HG02623 (cell line): ENCODE measurements around the gene SLC35F4.
"Not testable (repeated sequence)": the region's sequence is repeated elsewhere in the genome, so short reads cannot be mapped to it uniquely, and the experiment has no call there.

ENCODE experiments used
- ATAC-seq: cut with Tn5 transposase; IDR thresholded peaks from one replicate; pipeline ENCODE4 v1.9.1; 2021; ENCODE audit warnings: moderate library complexity; ENCODE audit not compliant: unreplicated experiment

The SLC35F4 gene

DNA sequence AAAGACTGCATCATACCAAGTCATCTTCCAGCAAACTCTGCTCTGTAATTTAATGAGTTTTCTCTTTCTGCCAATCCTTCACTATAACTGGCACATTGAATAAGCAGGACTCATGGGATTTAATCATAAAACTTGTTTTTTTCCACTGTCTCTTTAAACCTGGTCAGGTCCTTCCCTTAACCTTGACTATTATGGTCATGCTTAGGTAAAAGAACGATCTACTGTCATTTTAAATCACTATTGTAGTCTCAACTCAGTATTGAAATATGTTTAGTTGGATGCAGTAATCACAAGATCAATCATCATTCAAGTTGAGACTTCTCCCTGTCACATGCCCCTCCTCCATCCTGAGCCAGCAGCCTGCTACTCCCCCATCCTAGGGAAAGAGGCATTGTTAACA is 56.1 kb downstream of the SLC35F4 start:
- ATAC-seq = no peak

DNA sequence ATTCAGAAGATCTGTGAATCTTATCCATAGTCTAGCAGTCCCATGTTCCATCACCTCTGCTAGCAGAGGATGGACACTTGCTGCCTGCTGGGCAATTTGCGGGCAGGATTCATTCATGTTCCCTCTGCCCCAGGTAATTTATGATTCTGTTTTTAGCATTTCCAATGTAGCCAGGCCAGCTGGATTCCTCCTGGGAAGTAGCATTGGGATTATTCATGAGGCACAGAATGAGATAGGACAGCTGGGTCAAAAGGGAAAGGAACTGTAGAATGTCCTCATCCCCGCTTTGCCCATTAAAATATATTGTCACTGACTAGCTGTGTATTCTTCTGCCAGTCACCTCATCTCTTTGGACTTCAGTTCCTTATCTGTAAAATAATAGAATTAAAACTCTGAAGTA is 68.7 kb downstream of the SLC35F4 start:
- ATAC-seq = no peak

DNA sequence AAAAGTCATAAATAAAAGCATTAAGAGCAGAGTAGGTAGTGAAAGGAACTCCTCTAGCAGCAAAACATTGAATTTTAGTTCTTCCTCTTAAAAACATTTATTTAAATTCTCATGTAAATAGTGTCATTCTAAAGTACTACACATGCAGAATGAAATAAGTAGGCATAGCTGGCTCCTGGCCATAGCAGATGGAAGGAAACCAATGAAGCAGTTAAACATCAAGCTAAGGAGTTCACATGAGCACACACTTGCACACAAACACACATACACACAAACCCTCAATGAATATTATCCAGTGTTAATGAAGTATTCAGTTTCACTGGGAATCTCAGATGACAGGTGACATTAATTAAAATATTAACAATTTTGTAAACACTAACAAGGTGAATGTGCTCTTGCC is 69.3 kb downstream of the SLC35F4 start:
- ATAC-seq = no peak

DNA sequence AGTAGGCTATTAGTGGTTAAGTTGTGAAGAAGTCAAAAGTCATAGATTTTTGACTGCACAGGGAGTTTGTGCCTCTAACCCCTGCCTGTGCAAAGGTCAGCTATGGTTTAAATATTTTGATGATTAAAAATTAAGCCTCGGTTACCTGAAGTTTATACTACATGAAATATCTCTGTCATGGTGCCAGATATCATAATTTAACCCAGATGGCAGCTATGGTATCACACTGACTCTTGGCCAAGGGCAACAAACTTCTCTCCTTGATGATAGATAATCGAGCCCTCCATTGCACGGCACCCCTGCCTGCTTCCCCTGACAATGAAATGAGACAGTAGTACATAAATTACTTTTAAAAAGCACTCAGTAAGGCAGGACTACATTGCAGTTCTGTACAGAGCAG is 80.8 kb downstream of the SLC35F4 start:
- ATAC-seq = no peak

DNA sequence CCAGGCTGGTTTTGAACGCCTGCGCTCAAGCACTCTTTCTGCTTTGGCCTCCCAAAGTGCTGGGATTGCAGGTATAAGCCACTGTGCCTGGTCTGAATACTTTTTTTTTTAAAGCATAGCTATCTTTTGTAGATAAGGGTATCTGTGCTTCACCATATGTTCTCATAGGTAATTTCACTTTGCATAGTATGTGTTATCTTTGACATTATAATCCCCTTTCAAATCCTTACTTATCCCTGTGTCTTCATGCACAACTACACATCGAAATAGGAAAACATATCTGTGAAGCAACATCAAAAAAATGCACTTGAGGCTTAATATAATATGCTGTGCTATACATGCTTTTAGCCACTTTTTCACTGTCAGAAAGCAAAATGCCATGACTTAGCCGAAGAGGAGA is 94.1 kb downstream of the SLC35F4 start:
- ATAC-seq = no peak

DNA sequence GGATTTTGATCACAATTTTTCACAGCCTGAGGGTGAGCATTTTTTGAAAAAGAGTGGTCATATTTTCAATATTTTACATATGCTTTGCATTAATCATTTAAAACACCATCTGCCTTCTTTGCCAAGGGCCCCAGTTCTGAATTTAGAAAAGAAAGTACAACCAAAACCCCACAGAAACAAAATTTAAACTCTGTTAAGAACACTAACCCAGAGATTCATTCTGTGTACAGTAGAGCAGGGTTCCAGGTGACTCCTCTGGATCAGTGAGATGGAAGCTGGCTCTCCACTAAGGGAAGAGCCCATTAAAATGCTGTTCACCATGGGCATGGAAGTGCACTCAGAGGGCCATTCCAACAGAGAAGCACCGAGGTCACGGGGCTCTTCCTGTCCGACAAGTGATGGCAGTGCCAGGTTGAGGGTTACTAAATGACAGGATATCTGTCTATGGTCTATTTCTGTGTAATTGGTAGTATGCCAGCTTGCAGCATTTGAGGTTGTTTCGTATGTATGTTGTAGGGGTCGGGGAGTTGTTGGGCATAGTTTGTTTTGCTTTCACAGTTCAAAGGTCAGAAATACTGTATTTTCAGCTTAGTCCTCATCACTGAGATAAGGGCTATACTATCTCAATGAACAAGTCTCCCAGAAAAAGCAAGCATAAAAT is 95.9 kb downstream of the SLC35F4 start:
- no peak for ATAC-seq

DNA sequence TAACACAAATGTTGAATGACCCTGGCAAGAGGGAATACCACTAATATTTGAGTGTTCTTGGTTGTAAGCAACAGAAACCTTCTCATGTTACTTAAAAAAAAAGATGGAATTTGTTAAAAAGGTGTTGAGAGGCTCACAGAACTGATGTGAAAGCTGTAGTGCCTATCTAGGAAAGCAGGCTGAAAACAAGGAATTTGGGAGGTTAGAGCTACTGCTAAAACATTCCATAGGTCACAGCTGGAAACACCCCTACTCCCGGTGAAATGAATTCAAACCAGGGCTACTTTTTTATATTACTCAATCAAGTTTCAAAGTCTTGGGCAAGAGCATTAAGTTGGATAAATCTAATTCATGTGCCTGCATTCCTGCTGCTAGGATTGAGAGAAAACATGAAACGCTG is 104.1 kb downstream of the SLC35F4 start:
- no peak for ATAC-seq

DNA sequence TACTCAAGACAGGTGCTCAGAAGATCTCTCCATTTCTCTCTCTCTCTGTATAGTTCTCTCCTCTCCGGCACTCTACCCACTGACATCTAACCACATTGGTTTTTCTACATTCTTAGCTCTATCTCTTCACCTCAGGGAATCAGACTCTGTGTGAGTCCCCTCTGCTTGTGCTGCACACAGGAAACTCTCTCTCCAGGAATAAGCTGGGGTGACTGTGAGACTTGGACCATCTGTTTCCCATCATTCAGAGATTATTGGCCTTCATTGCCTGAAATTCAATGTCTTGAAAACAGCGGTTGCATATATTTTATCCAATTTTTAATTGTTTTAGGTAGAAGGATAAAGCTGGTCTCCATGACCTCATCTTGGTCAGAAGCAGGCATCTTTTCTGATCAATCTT is 105.0 kb downstream of the SLC35F4 start:
- no peak for ATAC-seq

DNA sequence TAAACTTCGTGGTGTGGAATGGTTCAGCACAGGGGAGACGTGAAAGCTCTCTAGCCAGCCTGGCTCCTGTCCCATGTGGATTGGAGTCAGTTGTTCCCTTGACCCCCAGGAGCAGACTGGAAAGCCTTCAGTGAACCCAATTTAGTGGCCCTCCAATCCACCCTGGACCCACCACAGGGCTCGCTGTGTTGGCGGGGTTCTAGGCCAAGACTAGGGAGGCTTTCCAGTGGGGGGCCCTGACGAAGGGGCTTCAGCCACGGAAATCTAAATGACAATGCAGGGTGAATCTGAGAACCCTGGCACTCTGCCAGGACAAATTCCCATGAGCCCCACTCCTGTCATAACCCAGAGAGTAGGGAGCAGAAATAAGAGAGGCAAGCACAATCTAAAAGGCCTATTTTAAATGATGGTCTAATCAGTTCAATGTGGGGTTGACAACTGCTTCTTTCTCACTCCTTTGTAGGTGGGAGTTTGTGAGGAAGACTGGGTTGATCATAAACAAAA is 110.8 kb downstream of the SLC35F4 start:
- ATAC-seq = no peak

DNA sequence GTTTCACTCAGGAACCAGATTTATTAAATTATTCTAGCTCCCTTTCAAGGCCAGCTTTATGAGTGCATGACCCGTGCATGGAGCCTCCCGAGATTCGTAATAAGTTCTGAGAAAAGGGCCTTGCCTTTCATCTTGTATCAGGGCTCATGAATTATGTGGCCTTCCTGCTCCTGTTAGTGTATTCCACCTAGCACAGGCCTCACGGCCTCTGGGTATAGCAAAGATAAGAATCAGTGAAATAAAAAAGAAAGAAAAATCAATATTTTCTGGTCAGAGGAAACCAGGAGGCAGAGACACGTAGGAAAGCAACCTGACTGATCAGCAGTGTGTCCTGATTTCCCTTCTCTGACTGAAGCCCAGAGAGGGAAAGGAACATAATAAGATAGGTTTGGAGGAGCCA is 111.4 kb downstream of the SLC35F4 start:
- no peak for ATAC-seq

DNA sequence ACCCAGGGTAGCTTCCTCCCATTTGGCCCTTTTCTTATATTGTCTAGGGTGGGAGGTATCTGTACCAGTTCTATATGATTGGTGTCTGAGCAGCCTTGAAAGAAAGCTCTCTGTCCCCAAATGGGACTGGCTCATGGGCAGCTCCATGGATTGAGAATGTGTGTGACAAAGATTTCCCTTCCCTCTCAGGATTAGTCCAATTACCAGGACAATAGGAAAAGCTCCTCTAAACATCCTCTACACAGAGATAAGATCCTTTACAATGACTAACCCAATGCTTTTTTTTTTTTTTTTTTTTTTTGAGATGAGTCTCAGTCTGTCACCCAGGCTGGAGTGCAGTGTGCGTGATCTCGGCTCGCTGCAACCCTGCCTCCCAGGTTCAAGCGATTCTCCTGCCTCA is 112.1 kb downstream of the SLC35F4 start:
- ATAC-seq = no peak

DNA sequence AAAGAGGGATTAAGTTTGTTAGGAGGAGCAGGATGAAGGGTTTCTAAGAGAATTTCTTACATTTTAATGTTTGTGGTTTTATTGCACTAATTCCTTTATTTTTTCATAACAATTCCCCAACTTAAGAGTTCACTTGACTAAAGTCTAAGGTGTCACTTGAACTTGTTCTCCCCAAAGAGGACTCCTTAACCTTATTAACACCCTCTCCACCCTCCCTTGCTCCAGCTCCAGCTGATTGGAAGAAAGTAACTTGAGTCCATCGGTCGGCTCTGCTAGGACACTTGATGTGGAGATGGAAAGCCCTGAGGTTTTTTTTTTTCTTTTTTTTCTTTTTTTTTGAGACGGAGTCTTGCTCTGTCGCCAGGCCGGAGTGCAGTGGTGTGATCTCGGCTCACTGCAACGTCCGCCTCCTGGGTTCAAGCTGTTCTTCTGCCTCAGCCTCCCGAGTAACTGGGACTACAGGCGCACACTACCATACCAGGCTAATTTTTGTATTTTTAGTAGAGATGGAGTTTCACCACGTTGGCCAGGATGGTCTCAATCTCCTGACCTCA is 113.7 kb downstream of the SLC35F4 start:
- ATAC-seq = not testable (repeated sequence)

DNA sequence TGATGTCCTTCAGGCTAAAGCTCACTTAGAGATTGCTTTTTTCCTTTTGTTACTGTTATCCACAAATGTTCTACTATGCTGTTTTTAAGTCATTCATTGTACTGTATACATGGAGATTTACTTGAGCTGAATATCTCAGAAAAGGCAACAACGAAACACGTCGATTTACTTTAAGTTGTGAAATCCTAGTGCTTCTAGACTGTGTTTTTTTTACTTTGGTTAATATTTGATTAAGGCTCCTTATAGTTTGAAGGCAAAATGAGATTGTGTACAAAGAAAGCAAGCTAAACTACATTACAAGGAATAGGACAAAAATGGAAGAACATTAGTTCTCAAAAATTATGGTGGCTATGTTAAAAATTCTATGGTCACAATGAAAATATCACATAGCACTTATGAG is 114.5 kb downstream of the SLC35F4 start:
- no peak for ATAC-seq

DNA sequence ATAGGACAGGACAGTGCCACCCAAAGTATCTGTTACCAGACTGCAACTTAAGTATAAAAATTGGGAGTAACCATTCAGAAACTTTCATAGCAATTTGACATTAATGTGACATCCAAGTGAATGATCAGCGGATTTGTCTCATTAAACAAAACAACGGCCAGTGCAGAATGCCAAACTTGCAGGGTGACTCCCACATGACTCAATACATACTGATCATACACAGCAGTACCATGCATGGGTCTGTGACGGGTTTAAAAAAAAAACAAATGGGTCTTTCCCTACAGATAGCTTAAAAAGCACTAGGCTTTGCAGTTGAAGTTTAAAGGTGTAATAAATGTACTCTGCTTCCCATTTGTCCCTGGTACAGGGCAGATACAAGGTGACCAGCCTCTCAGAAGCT is 116.6 kb downstream of the SLC35F4 start:
- no peak for ATAC-seq

DNA sequence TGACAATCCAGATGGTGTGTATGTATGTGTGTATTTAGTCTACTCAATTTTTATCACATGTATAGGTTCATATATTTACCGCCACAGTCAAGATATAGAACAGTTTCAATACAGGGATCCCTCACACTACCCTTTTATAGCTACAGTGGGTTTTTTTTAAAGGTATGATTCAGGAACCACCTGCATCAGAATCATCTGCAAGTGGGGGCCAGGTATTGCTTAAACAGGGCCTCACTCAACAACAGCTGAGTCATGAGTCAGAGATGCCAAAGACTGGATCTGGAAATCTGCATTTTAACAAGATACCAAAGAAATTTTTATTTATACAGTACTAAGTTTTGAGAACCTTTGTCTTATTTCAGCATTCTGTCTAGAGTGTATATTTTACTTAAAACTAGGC is 117.6 kb downstream of the SLC35F4 start:
- ATAC-seq = no peak

DNA sequence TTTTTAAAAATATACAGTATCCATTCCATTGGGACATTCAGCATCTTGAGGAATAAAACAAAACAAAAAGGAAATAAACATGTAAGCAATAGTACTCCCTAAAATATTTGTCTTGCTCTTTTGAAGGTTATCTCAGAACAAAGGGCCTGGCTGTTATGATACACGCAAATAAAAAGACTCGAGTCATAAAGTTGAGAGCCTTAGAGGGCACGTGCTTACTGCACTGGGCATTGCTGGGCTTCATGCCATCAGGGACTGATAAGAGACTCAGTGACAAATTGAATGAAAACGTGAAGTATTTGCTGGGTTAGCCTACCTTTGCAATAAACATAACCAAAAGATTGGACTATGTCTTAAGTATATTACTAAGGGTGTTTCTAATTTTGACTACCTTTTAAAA is 118.9 kb downstream of the SLC35F4 start:
- no peak for ATAC-seq

DNA sequence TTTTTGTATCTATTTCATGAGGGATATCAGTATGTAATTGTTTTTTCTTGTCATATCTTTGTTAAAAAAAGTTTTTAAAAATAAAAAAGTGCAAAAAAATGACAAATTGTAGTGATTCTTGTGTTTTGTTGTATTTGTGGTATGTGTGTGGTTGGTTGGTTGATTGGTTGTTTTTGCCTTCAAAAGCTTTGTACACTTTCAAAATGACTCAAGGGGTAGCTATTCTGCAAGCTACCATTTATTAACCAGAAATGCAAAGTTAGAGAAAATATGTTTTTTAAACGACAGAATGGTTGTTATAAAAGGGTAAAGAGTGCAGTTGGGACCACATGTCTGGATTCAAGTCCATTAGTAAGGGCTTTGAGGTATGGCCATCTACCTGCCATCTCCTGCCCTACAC is 119.3 kb downstream of the SLC35F4 start:
- no peak for ATAC-seq

DNA sequence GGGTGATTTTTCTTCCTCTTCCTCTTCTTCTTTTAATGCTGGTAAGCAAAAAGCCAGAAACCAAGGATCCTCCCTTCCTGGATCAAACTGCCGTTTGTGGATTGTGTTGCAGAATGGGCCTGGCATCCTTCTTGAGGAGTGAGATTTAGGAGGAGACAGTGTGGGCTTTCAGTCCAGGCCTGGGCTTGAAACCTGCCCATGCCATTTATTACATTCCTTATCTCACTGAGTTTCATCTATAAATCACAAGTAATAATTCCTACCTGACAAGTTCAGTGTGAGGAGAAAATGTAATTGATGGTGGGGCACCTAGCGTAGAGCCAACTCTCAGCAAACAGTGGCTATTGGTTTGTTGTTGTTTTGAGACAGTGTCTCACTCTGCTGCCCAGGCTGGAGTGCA is 126.4 kb downstream of the SLC35F4 start:
- ATAC-seq = no peak

DNA sequence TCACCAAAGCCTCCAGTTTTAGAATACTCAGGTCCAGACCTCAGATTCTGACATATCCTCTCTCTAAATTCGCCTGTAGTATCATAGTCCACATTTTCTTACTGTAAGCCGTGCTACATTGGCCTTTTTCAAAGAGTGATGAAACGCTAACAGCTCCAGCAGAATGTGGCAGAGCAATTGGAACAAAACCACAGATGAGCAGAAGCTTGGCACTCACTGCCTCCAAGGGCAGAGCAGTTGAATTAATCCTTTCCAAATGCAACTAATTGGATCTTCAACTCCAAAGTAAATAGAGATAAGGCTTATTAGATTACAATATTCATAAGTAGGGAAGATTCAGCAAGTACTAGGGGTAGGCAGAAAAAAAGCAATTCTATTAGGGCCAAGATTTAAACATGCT is 128.3 kb downstream of the SLC35F4 start:
- no peak for ATAC-seq

DNA sequence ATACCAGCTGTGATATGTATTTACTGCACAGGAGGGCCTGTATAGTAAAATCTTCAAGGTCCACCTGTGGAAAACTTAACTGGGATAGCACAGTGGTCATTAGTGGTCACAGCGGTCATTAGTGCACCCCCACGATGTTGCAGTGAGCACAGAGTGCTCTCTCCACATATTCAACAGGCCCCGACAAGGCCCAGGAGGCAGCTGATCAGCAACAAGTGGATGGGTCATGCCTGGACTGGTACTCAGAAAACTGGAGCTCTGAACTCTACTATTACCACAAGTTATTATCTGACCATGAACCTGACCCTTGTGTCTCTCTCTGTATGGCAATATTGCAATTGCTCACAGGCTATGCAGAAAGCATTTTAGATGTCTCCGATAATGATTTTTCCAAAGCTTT is 129.5 kb downstream of the SLC35F4 start:
- ATAC-seq = no peak

DNA sequence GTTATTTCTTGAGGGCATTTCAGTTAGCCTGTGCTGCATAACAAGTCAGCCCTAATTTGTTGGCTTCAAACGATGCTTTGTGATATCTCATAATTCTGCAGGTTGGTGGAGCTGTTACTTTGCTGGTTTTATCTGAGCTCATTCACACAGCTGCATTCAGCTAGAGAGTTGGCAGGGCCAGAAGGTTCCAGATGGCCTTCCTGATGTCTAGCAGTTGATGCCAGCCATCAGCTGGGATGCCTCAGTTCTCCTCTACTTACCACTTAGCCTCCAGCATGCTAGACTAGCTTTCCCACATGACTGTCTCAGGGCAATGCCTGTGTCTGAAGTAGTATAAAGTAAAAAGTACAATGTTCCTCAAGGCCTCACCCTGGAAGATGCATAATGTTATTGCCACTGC is 130.6 kb downstream of the SLC35F4 start:
- no peak for ATAC-seq

DNA sequence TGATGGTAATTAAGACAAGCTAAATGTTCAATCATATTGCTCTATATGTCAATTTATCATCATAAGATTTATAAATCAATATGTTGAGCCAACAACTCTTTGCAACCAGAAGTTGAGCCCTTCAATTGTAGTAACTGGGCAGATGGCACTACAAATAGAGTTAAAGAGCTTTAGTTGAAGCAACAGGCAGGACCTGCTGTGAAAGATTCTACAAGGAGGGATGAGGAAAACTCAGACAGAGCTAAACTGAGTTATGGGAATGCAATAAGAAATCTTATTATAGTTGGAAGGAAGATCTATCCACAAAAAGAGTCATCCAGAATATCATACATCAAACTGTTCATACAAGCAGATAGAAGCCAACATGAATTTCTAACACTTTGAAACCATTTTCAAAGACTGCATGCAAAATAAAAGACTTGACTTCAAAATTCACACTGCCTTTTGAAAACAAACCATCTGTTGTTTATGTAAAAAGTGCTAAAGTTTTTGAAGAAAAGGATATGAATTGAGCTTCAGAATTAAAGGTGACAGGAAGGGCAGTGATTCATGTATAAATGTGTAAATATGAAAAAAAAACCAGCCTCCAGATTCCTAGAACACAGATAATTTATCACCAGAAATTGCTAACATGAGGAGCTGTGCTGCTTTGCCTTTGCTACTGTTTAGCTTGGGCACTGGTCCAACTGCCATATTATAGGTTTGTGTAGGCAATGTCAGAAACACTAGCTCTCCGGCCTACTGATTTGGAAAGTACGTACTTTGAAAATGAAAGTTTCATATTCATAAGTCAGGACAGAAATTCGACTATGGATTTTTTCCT is 133.2 kb downstream of the SLC35F4 start:
- no peak for ATAC-seq
